ENCODE results near the gene PM20D2. TPM values are rescaled to one million over a fixed set of nuclear protein-coding genes. Genes with fewer than 3 reads are reported as not detected.

The PM20D2 gene
- total and polyA plus RNA-seq, 2 experiments from 2014 or later, result 4.4 to 10.2 TPM

DNA sequence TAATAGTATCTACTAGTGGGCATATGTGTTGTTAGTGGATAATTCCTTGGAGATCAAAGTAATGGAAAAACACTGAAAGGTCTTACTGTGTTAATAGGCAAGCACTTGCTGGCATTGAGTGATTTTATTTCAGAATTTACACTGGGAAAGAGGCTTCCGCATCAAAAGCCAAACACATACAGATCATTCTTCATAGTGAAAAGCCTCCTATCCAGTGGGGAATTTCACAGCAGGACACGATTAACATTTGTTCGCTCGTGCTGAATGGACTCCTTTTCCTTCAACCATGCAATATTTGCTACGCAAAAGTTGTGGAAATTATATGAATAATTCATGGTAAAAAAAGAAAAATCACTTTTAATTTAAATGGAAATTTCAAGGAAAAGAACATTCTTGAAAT lies 44.9 kb downstream of the PM20D2 start:
- H3K4me1 ChIP-seq (ENCODE audit: insufficient read depth), result peaks cover 15% of the 10 kb centered on the region
- H3K27ac ChIP-seq (ENCODE audit: low read depth), result no peak overlapping the region
- H3K36me3 Mint-ChIP-seq (ENCODE audit: low read depth), result peaks cover 14% of the 10 kb centered on the region
- no peaks in the 10 kb centered on the region for H3K27me3 ChIP-seq (ENCODE audit: insufficient read depth)
- H3K4me3 ChIP-seq, result peak overlapping the region; percentile 12; the same call in 1 of the 2 replicates
- H3K36me3 ChIP-seq (ENCODE audit: insufficient read depth), result no peaks in the 10 kb centered on the region
- no peak overlapping the region for H3K4me3 Mint-ChIP-seq
- H3K9me2 ChIP-seq (ENCODE audit: insufficient read depth), result no peaks in the 10 kb centered on the region
- H2AFZ ChIP-seq, result no peak overlapping the region
- H3K9me3 Mint-ChIP-seq, result peaks cover 20% of the 10 kb centered on the region
- TF ChIP-seq, protein P1, sequence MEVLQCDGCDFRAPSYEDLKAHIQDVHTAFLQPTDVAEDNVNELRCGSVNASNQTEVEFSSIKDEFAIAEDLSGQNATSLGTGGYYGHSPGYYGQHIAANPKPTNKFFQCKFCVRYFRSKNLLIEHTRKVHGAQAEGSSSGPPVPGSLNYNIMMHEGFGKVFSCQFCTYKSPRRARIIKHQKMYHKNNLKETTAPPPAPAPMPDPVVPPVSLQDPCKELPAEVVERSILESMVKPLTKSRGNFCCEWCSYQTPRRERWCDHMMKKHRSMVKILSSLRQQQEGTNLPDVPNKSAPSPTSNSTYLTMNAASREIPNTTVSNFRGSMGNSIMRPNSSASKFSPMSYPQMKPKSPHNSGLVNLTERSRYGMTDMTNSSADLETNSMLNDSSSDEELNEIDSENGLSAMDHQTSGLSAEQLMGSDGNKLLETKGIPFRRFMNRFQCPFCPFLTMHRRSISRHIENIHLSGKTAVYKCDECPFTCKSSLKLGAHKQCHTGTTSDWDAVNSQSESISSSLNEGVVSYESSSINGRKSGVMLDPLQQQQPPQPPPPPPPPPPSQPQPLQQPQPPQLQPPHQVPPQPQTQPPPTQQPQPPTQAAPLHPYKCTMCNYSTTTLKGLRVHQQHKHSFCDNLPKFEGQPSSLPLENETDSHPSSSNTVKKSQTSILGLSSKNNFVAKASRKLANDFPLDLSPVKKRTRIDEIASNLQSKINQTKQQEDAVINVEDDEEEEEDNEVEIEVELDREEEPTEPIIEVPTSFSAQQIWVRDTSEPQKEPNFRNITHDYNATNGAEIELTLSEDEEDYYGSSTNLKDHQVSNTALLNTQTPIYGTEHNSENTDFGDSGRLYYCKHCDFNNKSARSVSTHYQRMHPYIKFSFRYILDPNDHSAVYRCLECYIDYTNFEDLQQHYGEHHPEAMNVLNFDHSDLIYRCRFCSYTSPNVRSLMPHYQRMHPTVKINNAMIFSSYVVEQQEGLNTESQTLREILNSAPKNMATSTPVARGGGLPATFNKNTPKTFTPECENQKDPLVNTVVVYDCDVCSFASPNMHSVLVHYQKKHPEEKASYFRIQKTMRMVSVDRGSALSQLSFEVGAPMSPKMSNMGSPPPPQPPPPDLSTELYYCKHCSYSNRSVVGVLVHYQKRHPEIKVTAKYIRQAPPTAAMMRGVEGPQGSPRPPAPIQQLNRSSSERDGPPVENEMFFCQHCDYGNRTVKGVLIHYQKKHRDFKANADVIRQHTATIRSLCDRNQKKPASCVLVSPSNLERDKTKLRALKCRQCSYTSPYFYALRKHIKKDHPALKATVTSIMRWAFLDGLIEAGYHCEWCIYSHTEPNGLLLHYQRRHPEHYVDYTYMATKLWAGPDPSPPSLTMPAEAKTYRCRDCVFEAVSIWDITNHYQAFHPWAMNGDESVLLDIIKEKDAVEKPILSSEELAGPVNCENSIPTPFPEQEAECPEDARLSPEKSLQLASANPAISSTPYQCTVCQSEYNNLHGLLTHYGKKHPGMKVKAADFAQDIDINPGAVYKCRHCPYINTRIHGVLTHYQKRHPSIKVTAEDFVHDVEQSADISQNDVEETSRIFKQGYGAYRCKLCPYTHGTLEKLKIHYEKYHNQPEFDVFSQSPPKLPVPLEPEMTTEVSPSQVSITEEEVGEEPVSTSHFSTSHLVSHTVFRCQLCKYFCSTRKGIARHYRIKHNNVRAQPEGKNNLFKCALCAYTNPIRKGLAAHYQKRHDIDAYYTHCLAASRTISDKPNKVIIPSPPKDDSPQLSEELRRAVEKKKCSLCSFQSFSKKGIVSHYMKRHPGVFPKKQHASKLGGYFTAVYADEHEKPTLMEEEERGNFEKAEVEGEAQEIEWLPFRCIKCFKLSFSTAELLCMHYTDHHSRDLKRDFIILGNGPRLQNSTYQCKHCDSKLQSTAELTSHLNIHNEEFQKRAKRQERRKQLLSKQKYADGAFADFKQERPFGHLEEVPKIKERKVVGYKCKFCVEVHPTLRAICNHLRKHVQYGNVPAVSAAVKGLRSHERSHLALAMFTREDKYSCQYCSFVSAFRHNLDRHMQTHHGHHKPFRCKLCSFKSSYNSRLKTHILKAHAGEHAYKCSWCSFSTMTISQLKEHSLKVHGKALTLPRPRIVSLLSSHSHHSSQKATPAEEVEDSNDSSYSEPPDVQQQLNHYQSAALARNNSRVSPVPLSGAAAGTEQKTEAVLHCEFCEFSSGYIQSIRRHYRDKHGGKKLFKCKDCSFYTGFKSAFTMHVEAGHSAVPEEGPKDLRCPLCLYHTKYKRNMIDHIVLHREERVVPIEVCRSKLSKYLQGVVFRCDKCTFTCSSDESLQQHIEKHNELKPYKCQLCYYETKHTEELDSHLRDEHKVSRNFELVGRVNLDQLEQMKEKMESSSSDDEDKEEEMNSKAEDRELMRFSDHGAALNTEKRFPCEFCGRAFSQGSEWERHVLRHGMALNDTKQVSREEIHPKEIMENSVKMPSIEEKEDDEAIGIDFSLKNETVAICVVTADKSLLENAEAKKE (CRISPR knock-in tag; IDR thresholded peaks at IDR 0.05), result no peak
- TF ChIP-seq, protein P2, sequence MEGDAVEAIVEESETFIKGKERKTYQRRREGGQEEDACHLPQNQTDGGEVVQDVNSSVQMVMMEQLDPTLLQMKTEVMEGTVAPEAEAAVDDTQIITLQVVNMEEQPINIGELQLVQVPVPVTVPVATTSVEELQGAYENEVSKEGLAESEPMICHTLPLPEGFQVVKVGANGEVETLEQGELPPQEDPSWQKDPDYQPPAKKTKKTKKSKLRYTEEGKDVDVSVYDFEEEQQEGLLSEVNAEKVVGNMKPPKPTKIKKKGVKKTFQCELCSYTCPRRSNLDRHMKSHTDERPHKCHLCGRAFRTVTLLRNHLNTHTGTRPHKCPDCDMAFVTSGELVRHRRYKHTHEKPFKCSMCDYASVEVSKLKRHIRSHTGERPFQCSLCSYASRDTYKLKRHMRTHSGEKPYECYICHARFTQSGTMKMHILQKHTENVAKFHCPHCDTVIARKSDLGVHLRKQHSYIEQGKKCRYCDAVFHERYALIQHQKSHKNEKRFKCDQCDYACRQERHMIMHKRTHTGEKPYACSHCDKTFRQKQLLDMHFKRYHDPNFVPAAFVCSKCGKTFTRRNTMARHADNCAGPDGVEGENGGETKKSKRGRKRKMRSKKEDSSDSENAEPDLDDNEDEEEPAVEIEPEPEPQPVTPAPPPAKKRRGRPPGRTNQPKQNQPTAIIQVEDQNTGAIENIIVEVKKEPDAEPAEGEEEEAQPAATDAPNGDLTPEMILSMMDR (conservative IDR thresholded peaks at IDR 0.05; ENCODE audit: low read depth in 2 of 2), result no peak
- TF ChIP-seq, protein P3, sequence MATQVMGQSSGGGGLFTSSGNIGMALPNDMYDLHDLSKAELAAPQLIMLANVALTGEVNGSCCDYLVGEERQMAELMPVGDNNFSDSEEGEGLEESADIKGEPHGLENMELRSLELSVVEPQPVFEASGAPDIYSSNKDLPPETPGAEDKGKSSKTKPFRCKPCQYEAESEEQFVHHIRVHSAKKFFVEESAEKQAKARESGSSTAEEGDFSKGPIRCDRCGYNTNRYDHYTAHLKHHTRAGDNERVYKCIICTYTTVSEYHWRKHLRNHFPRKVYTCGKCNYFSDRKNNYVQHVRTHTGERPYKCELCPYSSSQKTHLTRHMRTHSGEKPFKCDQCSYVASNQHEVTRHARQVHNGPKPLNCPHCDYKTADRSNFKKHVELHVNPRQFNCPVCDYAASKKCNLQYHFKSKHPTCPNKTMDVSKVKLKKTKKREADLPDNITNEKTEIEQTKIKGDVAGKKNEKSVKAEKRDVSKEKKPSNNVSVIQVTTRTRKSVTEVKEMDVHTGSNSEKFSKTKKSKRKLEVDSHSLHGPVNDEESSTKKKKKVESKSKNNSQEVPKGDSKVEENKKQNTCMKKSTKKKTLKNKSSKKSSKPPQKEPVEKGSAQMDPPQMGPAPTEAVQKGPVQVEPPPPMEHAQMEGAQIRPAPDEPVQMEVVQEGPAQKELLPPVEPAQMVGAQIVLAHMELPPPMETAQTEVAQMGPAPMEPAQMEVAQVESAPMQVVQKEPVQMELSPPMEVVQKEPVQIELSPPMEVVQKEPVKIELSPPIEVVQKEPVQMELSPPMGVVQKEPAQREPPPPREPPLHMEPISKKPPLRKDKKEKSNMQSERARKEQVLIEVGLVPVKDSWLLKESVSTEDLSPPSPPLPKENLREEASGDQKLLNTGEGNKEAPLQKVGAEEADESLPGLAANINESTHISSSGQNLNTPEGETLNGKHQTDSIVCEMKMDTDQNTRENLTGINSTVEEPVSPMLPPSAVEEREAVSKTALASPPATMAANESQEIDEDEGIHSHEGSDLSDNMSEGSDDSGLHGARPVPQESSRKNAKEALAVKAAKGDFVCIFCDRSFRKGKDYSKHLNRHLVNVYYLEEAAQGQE (IDR thresholded peaks at IDR 0.05; ENCODE audit: unreplicated experiment), result no peak
- TF ChIP-seq, protein P4, sequence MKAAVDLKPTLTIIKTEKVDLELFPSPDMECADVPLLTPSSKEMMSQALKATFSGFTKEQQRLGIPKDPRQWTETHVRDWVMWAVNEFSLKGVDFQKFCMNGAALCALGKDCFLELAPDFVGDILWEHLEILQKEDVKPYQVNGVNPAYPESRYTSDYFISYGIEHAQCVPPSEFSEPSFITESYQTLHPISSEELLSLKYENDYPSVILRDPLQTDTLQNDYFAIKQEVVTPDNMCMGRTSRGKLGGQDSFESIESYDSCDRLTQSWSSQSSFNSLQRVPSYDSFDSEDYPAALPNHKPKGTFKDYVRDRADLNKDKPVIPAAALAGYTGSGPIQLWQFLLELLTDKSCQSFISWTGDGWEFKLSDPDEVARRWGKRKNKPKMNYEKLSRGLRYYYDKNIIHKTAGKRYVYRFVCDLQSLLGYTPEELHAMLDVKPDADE (IDR thresholded peaks at IDR 0.05), result no peak
- peaks cover 18% of the 10 kb centered on the region for H3K4me1 Mint-ChIP-seq
- H3K4me2 ChIP-seq, result peak overlapping the region; percentile 58
- H3K27me3 Mint-ChIP-seq (ENCODE audit: insufficient read depth, low read depth, poor library complexity), result peaks cover 4% of the 10 kb centered on the region
- H3F3A ChIP-seq (replicated peaks; ENCODE audit: low read depth), result no peaks in the 10 kb centered on the region
- H3K27ac Mint-ChIP-seq, result no peak overlapping the region
- H3K79me2 ChIP-seq (replicated peaks; ENCODE audit: insufficient read depth), result no peaks in the 10 kb centered on the region
- ATAC-seq (peak; percentile 48; the same call in 1 of the 3 replicates), DNase-seq (ENCODE audit: low spot score) (peak; percentile 21)
- no peaks in the 10 kb centered on the region for H4K20me1 ChIP-seq (replicated peaks; ENCODE audit: insufficient read depth)

Data from GM23338 (cell line).